Posterior vena cava (tissue), 2 donors: ENCODE results near the gene PAX5. TPM values are rescaled to one million over a fixed set of nuclear protein-coding genes. Genes with fewer than 3 reads are reported as not detected.

Source experiments
- DNase-seq: peaks from one replicate; pipeline ENCODE4 v3.0.0-alpha.2; 2020; ENCODE audit warnings: low spot score
- intact Hi-C, 2 donors: fragments of 100-400 bp; cut with DNase I; formaldehyde crosslinking; loops; one replicate each; pipeline versions ENCODE4 v1.14.1 to v1.14.2; 2022 to 2023
- total RNA-seq, 2 donors: library from RNA; stranded (reverse); fragmentation: NEBNext Ultra II Directional; extraction: Animal tissue kit (Norgen Biotek cat#: 25700); gene quantifications; one replicate each; pipeline ENCODE4 v1.2.1, GENCODE V29; 2021
- donor health status: DM: yes; HTN: yes; CAD: no.
- donor health status: DM: yes; HTN: yes; CAD: no.

The PAX5 gene
- total RNA-seq, 2 donors from 2014 or later: 0.46 to 0.67 TPM

DNA sequence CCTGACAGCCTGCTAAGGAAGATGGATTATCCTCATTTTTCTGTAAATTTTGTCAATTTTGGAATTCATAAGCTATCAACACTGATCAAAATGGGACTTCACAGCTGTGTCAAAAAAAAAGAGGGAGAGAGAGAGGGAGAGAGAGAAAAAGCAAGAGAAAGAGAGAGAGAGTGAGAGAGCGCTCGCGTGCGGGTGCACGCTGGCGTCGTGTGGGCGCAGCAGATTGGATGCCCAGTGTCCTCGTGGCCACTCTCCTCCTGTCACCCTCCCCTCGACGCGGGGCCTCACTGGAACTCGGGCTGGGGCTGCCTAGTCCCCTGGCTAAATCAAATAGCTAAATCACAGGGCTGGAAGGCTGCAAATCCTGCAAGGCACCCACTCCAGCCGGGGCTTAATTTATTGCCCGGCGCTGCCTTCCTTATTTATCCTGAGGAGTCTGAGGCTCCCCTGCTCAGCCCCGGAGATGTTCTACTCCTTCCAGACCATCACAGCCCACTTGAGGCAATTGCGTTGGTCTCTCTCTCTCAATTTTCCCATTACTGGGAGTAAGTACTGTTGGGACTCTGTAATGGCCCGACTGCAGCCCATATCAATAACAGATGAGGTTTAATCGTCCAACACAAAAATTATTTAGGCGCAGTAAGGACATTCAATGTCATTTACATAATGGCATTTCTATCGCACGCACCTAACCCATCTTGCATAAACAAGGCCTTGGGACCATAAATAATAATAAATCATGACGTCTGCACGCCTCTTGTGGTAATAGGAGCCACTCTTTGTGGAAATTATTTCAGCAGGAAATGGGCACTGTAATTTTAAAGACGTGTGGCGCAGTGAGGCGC lies 94.2 kb downstream of the PAX5 start:
- no peak for DNase-seq
- intact Hi-C loops: no loop called here

DNA sequence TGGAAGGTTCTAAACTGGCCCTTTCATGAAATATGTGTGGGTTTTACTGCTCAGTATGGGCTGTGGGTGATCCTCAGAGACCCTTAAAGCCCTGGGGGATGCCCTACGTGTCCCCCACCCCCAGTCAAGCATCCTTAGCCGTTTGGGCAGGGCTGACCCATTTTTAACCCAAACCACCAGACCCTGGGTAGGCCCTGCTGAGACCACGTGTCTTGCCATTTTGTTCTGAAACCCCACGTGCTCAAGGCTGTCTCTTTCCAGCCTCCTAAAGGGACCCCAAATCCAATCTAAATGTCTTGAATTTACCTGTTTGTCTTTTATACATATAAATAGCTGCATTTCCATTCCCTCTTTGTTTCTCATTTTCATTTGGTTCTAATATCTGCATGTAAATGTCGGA lies 94.9 kb downstream of the PAX5 start:
- no peak for DNase-seq
- intact Hi-C loops: no loop called here

DNA sequence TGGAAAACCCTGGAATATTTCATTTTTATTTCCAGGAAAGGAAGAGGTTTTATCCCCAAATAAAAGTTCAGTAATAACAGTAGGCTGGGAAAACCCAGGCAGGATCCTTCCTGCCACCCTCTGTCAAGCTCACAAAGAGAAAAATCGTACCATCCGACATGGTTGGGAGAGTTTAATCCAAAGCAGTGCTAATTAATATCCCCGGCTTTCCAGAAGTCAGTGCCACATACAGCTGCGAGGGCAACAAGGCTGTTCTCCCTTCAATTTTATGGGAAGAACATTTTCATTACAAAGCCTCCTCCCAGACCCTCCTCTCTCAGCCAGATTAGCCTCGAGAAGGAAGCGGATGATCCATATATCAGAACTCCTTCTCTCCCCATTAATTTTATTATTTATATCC lies 95.5 kb downstream of the PAX5 start:
- DNase-seq: no peak
- intact Hi-C loops: no loop called here

DNA sequence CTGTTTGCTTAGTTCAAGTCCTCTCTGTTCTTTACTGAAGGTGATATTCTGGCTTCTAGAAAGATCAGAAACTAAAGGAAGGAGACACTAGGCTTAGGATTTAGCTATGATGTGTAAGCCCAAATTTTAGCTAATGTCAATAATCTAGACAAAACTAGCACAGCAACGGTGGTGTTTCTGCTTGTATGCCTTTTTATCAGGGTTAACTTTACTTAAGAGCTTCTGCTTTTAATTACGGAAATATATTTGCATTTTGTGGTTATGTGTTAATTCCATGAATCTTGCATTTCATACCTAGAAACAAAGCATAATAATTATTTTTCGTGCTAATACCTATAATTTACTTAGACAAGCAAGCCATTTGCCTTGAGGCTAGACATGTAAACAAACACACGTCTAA lies 96.1 kb downstream of the PAX5 start:
- intact Hi-C loops: no loop called here
- no peak for DNase-seq

DNA sequence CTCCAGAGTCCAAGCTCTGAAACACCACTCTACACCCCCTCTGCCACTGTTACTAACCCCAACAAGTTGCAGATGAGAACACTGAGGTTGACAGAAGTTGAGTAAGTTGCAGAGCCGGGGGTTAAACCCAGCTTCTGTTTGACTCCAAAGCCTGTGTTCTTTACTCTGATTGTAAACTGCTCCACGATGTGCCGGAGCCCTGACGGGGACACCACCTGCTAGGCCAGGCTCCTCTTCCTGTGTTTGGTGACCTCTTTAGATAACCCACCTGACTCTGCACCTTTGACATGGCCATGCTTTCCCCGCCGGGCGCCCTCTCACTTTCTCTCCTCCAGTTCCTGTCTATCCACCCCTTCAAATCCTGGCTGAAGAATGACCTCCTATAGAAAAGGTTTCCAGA lies 96.7 kb downstream of the PAX5 start:
- DNase-seq: no peak
- intact Hi-C loops: no loop called here

DNA sequence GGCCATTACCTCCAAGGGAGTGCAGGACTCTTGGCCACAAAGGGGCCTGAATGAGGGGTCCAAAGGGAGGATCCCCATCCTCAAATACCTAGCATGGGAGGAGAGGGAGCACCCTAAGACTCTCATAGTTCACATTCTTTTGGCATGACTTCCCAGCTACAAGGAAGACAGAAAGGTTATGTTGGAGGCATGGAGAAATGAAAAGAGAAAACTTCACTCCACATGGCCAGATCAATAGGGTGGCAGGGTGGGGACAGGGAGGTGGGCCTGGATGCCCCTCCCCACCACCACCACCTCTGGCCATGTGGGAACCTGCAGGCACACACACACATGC lies 97.6 kb downstream of the PAX5 start:
- intact Hi-C loops: no loop called here
- DNase-seq: no peak

DNA sequence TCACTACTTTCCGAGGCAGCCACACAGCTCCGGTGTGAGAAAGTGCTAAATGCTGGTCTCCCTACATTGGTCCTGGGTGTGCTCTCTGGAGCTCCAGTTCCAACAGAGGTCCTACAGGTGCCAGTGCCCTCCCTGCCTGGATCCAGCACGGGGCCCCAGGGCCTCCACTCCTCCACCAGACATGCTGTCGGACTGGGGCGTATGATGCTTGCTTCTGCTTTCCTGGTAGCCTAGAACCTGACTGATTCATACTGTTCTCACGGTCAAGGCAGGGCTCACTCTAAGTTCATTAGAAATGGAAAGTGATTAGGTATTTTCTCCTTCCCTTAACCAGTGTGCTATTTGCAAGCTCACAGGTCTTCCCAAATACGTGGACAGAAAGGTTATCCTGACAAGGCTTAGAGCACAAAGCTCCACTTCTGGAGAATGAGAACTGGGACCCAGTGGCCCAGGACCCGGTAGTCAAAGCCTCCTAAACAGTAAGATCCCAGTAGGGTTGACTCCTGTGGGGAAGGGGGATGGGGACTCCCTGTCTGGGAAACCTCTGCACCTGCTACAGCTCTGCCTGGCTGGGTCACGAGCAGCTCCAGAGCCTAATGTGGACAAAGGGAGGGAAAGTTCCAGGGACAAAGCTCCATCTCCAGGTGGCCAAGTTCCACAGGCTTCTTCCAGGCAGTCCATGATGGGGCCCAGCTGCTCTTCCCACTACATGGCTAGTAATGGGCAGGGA lies 98.1 kb downstream of the PAX5 start:
- DNase-seq: no peak
- intact Hi-C loops: no loop called here

DNA sequence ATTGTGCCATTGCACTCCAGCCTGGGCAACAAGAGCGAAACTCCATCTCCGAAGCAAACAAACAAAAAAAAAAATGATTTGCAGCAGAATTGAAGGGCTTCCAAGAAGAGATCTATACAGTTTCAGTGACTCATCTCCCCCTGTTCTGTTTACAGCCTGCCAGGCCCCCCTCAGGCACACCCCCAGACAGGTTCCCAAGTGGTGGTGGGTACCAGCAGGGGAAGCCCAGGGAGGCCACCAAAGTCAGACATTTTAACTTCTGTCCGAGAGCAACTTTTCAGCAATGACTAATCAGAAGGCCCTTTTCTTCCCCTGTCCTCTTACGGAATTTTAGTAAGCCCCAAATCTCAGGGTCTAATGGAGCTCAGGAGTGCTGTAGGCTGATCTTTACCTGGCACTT lies 98.7 kb downstream of the PAX5 start:
- intact Hi-C loops: no loop called here
- no peak for DNase-seq

DNA sequence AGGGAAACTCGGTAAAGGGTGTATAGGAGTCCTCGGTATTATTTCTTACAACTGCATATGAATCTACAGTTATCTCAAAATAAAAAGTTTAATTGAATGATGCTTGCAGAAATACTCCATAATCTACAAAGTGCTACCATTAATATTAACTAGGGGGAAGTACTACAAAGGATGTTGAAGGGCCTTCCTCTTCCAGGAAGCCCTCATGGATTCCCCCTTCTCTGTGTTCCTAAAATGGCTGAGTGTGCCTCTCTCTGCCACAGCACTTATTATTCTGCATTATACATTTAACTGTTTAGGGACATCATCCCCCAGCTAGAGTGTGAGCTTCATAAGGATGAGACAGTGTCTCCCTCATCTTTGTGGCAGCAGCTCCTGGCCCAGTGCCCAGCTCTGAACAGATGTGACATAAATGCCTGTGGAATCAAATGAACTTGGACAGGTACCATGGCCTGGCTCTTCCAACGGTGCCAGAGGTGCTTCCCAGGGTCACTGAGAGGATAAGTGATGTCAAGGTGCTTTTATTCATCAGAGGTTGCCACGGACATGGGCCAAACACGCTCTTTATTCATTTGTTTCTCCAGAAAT lies 99.5 kb downstream of the PAX5 start:
- intact Hi-C loops: no loop called here
- no peak for DNase-seq

DNA sequence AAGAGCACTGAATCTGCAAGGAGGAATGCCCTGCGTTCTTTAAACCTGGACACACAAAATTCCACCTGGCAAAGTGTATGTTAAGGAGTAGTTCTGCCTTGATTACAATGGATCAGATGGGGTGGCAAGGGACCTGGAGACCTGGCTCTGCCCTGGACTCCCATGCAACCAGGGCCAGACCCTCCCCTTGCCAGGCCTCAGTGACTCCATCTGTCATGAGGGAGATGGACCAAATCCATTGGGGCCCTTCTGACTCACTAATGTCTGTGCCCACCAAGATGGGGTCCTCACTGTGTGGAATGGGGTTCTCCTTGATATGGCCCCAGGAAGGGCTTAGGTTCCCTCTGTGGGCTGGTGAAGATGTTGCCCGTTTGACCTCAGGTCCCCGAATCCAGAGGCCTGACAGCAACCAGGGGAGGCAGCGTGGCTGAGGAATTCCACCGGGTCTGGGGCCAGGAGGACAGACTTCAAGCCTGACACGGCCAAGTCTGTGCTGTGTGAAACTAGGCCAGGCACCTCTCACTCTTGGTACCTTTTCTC lies 100.3 kb downstream of the PAX5 start:
- intact Hi-C loops: no loop called here
- no peak for DNase-seq

DNA sequence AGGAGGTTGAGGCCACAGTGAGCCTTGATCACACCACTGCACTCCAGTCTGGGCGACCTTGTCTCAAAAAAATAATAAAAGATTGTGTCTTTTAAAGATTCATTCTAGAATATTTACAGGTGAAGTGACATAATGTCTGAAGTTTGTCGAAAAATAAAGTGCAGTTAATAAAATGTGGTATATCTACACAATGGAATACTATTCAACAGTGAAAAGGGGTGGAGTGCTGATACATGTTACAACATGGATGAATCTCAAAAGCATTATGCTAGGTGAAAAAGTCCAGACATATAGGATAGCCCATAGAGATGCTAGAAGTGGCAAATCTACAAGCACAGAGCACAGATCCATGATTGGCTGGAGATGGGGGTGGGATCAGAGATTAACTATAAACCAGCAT lies 101.9 kb downstream of the PAX5 start:
- intact Hi-C loops: no loop called here
- no peak for DNase-seq

DNA sequence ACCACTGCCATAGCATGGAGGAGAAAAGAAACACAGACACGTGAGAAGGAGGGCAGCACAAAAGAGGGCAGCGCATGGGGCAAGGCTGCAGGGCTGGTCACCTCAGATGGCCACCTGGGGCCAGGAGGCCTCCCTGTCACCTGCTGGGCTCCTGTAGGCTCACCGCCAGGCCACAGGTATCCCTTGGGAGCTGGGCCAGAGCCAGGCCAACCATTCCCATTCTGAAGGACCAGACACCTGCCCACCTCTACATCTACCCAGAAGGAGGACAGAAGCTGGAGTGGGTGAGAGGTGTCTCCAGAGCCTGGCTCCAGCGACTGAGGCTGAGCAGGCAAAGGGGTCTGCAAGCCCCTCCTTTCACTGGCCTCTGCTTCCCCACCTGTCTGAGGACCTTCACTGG lies 103.1 kb downstream of the PAX5 start:
- DNase-seq: no peak
- intact Hi-C loops: no loop called here

DNA sequence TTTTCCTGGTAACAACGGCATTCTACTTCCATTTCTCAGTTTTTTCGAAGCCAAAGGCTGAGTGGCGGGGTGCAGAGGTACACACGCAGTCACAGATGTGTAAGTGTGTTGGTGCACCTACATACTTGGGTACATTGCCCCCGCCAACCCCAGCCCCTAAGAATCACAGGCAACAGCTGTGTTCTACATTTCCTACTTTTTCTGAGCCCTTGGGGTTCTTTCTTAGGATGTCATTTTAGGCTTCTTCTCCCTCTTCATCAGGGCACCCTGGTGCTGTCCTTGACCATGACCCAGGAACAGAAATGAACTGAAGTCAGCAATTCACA lies 104.8 kb downstream of the PAX5 start:
- intact Hi-C loops: no loop called here
- no peak for DNase-seq

DNA sequence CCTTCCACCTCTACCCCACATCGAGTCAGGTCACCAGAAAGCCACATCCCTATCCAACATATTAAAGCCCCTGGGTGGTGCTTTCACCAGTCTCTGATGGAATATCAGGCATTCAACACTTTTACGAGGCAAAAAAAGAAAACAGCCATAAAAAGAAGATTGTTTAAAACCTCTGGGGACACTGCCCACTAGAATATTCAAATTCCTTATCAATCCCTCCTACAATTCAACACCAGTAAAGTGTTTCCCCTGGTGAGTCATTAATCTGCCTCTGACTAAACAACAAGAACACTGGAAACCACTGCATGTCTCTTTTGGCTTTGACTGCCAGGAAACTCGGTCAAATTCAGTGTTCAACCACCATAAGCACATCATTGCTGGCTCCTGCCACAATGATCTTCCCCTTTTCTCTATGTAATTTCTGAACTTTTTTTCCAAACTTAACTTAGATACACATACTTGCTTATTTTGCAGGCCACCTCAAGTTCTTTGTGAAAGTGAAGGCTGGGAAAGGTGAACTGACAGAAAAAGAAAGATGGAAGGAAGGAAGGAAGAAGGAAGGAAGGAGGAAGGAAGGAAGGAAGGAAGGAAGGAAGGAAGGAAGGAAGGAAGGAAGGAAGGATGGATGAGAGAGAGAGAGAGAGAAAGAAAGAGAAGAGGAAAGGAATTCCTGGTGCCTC lies 105.3 kb downstream of the PAX5 start:
- no peak for DNase-seq

DNA sequence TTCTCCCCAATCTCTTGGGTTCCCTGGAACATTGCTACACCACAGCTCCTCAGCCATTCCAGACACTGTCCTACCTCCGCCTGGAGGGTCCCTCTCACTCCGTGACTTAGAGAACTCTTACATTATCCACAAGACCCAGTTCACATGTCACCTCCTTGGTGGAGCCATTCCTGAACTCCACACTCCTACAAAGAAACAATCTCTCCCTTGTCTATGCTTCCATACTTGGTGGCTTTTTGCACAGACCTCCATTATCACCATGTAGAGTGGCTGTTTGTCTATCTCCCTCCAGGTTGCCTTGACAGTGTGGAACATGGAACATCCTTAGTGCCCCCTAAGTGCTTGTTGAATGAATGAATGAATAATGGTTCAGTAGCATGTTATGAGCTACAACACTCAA lies 105.9 kb downstream of the PAX5 start:
- intact Hi-C loops: no loop called here
- DNase-seq: no peak

More for the DNA sequence above, 105.3 kb downstream of the PAX5 start:
- intact Hi-C loops: no loop called here

DNA sequence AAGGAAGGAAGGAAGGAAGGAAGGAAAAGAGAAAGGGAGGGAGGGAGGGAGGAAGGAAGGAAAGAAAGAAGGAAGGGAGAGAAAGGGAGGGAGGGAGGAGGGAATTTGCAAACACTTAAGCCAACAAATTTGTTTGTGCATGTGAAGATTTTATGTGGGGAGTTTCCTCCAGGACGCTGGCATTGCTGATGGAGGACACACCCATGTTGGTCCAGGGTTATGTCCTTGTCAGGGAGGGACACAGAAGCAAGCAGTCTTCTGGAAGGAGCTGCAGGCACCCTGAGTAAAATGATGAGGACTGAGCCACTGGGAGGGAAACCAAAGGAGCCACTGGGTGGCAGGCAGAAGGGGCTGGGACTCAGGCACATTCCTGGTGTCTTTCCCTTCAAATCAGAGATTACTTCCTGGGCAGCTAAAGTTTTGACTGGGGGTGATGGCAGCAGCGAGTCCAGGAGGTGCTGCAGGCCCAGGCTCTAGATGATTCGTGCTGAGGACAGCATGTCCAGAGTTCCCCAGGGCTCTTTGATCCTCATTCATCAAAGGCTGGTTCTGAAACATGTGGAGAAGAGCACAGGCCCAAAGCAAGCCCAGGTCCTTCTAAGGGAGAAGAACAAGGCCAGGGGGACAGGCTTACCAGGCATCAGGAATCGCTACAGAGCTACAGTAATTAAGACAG lies 109.2 kb downstream of the PAX5 start:
- no peak for DNase-seq
- intact Hi-C loops: no loop called here

DNA sequence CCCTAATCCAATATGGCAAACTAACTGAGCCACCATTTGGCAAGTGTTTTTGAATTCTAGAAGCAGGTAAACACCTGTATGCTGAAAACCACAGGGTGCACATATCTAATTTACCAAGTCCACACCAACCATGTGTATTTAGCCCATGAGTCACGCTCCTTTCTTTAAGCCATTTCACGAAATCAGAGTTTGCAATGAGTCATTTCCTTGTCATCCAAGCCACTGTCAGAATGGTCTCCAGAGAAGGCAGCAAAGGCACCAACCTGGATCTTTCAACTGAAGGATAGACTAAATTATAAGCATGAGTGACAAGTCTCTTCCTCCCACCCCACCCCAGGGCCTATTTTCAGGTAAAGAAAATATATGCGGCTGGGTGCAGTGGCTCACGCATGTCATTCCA lies 110.0 kb downstream of the PAX5 start:
- DNase-seq: no peak

DNA sequence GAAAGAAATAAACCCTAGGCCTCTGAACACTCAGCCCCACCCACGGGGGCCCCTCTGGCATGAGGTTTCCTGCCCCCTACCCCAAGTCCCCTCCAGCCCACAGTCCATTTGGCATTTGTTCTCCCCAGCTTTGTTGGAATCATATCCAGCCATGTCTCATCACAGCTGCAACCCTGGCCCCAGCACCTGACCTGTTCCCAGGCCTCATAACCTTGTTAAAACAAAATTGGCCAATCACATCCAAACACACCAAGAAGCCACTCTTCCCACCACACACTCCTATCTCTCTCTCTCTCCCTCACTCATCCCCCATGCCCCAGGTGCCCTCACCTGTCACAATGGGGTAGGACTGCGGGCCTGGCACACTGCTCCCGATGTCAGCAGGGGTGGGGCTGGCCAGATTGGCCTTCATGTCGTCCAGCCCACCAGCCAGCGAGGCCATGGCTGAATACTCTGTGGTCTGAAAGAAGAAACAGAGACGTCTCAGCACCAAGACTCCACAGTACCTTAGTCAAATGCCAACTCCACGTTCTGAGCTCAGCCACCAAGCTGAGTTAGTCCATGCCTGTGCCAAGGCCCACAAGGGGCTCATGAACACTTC lies 110.9 kb downstream of the PAX5 start:
- no peak for DNase-seq
- intact Hi-C loops: no loop called here

More for the DNA sequence above, 110.0 kb downstream of the PAX5 start:
- intact Hi-C loops: no loop called here

DNA sequence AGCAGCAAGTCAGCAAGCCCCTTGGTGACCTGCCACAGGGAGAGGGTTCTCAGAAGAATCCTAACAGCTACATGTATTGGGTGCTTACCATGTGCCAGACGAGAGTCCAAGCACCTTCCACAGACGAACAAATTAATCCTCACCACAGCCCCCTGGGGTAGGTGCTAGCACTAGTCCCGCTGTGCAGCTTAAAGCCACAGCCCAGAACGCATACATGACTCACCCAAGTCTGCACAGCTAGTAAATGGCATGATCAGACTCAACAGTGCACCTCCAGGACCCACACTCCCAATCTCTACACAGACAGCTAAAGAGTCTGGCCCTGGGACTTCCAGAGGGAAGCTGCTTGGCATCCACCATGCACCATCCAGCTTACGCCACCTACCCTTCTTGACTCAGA lies 111.5 kb downstream of the PAX5 start:
- intact Hi-C loops: no loop called here
- DNase-seq: no peak
